ENCODE results near the gene HLX.

HLX gene

DNA sequence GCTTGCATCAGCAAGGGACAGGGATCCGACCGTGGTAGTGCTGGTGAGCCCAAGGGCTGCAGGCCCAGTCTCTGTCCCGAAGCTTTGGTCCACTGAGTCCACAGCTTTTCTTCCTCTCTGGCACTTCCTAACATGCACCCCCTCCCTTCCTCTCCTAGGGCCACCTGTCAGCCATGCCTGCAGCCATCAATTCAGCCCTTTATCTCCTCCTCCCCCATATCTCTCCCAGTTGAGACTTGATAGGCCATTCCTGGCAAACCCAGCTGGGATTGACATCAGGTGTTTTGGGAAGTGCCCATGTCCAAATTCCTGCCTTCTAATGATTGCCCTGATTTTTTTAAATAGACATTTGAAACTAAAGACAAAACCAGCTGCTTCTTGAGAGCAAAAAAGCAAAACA is 25.6 kb downstream of the HLX start:
- TF ChIP-seq, protein P1, sequence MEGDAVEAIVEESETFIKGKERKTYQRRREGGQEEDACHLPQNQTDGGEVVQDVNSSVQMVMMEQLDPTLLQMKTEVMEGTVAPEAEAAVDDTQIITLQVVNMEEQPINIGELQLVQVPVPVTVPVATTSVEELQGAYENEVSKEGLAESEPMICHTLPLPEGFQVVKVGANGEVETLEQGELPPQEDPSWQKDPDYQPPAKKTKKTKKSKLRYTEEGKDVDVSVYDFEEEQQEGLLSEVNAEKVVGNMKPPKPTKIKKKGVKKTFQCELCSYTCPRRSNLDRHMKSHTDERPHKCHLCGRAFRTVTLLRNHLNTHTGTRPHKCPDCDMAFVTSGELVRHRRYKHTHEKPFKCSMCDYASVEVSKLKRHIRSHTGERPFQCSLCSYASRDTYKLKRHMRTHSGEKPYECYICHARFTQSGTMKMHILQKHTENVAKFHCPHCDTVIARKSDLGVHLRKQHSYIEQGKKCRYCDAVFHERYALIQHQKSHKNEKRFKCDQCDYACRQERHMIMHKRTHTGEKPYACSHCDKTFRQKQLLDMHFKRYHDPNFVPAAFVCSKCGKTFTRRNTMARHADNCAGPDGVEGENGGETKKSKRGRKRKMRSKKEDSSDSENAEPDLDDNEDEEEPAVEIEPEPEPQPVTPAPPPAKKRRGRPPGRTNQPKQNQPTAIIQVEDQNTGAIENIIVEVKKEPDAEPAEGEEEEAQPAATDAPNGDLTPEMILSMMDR (conservative IDR thresholded peaks at IDR 0.05; ENCODE audit: low read depth): no peak
- ChIA-PET POLR2A (ENCODE audit: low non-redundant PET) (no interaction called here), CTCF (interaction anchor here (0.6 to 0.7 kb wide), 2 partner anchors 127 to 1631 kb away, joined by 6 read pairs; no protein-coding TSS in a partner anchor)
- no peak overlapping the region for H3K27ac ChIP-seq
- no peak for DNase-seq (ENCODE audit: low spot score)

DNA sequence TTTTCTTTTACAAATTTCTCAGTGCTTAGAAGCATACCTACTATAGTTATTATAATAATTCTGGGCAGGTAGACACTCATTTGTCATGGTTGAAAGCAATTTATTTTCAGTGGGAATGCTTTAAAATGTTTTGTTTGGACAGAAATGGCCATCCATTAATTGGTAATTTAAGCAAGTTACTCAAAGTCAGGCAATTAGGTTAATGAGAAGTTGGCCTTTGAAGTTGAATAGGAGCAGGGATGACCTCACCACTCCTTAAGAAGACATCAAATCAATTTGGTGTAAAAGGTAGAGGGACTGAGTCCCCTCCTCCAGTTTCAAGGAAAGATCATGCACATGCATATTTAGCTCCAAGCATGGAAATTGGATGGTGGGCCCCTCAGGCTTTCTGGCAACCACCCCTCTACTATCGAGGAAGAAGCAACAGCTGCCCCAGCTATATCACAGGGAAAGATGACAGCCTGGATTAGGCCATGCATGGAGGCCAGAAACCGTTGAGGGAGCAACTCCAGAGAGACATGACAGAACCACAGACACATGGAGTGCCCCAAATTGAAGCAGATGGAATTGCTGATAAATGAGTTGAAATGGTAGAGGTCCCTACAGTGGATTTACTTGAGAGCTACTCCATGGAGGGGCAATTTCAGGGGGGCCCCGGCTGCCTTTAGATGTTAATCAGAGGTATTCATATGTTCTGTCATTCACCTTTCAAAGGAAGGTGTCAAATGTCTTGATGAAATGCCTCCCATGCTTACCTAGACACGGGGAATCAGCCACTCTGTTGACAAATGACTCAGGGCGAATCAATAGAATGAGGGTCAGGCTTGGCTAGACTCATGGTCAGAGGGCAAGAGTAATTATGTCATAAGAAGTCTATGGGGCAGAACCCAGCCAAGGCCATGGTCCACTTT is 26.7 kb downstream of the HLX start:
- no peak for DNase-seq (ENCODE audit: low spot score)
- TF ChIP-seq, protein P1 (conservative IDR thresholded peaks at IDR 0.05; ENCODE audit: low read depth): no peak
- POLR2A ChIA-PET (ENCODE audit: low non-redundant PET): no interaction called here
- CTCF ChIA-PET: interaction anchor here (0.6 kb wide), 1 partner anchor 1550 kb away, joined by 4 read pairs; no protein-coding TSS in a partner anchor
- H3K27ac ChIP-seq: no peak overlapping the region

DNA sequence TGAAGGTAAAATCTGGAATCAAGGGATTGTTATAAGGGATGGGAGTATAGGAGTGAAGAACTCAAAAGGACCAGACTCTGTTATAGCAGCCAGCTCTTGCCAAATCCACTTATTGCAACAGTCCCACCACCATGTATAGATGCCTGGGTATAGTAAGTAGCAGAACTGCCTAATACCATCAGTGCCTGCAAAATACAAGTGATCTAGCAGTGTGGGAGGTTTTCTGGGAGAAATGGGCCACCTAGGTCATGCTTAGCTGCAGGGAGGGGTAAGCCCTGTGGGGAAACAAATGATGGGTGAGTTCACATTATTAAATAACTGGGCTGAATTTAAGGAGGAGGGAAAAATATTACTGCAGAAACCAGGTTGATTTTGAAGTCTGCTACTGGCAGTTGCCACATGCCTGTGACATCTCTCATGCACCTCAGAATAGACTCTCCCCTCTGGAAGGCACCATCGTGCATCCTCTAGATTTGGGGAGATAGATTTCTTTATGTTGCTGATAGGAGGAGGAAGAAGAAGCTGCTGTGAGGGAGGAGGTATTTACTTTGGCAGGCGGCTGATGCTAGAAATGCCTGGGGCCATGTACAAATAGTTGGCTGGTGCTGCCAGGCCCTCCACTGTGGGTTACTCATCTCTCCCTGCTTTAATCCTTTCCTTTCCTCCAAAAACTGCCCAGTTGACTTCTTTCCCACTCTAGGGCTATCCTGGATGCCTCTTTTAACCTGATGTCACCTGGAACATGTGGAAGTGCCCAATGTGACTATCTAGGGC is 27.5 kb downstream of the HLX start:
- CTCF ChIA-PET: interaction anchor here (0.6 to 0.7 kb wide), 2 partner anchors 66 to 1549 kb away, joined by 4 read pairs; no protein-coding TSS in a partner anchor
- peak; percentile 76 for DNase-seq (ENCODE audit: low spot score)
- TF ChIP-seq, protein P1 (conservative IDR thresholded peaks at IDR 0.05; ENCODE audit: low read depth): no peak
- POLR2A ChIA-PET (ENCODE audit: low non-redundant PET): no interaction called here
- no peak overlapping the region for H3K27ac ChIP-seq

DNA sequence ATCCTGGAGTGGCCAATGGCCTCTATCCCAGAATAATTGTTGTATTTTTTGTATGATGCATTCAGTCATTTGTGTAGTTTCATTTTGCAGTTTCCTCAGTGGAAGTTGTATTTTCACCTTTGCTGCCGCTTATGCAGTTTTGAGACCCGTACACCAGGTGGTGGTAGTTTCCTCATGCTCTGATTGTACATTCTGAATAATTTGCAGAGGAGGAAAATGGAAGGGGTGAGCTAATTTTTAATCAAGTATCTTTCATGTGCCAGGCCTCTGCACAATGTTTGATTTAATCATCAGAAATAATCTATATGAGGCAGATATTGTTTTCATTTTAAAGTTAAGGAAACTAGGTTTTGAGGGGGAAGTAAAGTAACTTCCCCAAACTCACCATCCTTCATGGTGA is 29.5 kb downstream of the HLX start:
- TF ChIP-seq, protein P1 (conservative IDR thresholded peaks at IDR 0.05; ENCODE audit: low read depth): no peak
- no peak for DNase-seq (ENCODE audit: low spot score)
- no peak overlapping the region for H3K27ac ChIP-seq
- POLR2A ChIA-PET (ENCODE audit: low non-redundant PET): no interaction called here
- CTCF ChIA-PET: interaction anchor here (0.6 kb wide), 1 partner anchor 527 kb away, joined by 3 read pairs; no protein-coding TSS in a partner anchor

DNA sequence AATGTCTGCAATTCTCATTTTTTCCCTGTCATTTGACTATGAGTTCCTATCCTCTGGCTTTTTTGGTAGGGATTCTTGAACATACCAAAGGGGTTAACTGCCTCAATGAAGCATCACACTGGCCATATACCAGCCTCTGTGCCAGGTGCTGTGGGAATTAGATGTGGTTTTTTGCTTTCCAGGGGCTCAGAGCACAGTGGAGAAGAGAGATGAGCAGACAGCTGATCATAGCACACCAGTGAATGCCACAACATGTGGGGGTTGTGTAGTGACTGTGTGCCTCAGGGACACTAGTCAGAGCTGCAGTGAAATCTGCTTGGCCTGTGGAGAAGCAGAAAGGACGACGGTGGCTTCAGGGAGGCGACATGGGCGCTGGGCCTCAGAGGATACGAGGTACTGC is 30.8 kb downstream of the HLX start:
- H3K27ac ChIP-seq: no peak overlapping the region
- DNase-seq (ENCODE audit: low spot score): no peak
- POLR2A ChIA-PET (ENCODE audit: low non-redundant PET): no interaction called here
- TF ChIP-seq, protein P1 (conservative IDR thresholded peaks at IDR 0.05; ENCODE audit: low read depth): no peak
- CTCF ChIA-PET: no interaction called here

DNA sequence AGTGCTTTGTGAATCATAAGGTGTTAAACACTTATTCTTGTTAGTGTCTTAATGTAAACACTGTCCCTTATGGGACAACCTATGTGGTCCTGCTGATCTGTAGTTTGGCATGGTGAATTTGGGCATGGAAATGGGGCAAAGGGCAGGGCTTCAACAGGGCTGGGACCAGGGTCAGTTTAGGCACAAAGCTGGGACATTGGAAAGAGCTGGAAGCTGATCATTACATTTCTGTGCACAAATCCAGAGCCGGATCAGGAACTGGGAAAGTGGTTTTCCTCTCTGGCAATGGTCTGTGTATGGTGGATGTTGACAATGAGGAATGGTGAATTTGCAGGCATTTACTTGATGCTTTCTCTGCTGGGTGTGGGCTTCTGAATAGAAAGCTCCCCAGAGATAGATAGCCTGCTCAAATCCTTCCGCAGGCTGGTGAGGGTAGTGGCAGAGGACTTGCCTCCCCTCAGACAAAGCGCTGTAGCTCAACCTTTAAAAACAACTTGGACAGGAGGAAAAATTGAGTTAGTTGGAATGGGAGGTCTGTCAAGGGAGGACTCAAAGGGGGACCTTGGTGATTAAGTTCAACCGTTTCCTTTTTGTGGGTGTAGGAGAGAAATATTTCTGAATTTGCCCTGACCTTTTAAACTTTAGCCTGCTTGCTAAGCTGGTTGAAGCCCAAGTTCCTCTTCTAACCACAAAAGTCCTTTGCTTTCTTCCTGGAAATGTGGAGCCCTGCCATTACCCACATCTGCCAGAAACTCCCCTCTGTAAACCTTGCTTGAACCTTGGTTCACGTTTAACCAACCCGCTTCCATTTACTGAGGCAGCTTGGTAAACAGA is 35.3 kb downstream of the HLX start:
- DNase-seq (ENCODE audit: low spot score): no peak
- no peak overlapping the region for H3K27ac ChIP-seq
- ChIA-PET POLR2A (ENCODE audit: low non-redundant PET) (no interaction called here), CTCF (no interaction called here)
- TF ChIP-seq, protein P1 (conservative IDR thresholded peaks at IDR 0.05; ENCODE audit: low read depth): no peak
